Eye (tissue), 1 donor: ENCODE results near the gene CPLANE2.
"Not testable (repeated sequence)": the region's sequence is repeated elsewhere in the genome, so short reads cannot be mapped to it uniquely, and the experiment has no call there.

ENCODE experiments used
- DNase-seq: peaks from one replicate; pipeline ENCODE4 v3.0.0-alpha.2; 2015

The CPLANE2 gene, protein sequence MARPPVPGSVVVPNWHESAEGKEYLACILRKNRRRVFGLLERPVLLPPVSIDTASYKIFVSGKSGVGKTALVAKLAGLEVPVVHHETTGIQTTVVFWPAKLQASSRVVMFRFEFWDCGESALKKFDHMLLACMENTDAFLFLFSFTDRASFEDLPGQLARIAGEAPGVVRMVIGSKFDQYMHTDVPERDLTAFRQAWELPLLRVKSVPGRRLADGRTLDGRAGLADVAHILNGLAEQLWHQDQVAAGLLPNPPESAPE

DNA sequence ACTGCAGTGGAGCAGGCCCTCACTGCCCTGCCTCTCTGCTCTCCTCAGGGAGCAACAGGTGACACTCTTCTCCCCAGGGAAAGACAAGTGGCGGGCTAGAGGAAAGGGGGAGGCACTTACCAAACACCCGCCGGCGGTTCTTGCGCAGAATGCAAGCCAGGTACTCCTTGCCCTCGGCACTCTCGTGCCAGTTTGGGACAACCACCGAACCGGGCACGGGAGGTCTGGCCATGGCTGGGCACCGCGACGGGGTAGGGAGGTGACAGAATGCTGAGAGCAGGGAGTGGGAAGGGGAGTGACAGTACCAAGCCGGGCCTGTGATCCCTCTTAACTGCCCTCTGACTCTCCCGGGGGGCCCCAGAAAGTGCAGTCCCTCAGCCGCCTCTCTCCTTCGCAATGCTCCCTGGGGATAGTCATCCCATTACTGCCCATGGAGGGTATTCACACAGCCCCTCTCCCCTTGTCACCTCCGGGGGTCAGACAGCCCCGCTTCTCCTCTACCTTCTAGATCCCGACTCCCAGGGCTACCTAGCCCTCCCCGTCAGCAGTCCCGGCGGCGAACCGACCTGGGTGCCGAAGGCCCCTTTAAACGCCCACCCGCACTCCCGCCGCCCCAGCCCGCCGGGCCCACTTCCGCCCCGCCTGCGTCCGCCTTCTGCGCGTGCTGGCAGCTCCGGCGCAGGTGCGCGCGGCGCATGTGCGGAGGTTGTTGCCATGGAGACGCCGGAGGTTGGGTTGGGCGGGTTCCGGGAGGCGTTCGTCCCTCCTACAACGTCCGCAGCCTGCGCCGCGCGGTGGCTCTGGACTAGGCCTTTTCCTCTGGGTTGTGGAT lies at the start of gene CPLANE2:
TSS of gene CPLANE2 (minus strand) at position 673 of the 832 bp plus-strand sequence. CDS start at position 232, 441 bp downstream.
- peak; percentile 97 for DNase-seq

DNA sequence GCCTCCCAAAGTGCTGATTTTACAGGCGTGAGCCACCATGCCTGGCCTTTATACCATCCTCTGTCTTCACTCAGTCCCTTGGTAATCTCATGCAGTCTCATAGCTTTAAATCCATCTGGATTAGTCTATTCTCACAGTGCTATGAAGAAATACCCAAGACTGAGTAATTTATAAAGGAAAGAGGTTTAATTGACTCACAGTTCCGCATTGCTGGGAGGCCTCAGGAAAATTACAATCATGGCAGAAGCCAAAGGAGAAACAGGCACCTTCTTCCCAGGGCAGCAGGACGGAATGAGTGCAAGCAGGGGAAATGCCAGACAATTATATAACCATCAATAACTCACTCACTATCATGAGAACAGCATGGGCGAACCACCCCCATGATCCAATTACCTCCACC lies 49.1 kb upstream of the CPLANE2 start:
- no peak for DNase-seq

DNA sequence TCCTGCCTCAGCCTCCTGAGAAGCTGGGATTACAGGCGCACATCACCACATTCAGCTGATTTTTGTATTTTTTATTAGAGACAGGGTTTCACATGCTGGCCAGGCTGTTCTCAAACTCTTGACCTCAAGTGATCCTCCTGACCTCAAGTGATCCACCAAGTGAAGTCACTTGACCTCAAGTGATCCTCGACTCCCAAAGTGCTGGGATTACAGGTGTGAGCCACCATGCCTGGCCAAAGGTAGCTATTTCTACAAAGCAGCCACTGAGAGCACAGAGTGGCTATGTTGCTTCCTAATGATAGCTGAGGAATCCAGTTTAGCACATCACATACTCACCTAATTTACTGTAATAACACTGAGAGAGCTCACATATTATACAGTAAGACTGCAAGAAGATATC lies 44.8 kb upstream of the CPLANE2 start:
- DNase-seq: no peak

DNA sequence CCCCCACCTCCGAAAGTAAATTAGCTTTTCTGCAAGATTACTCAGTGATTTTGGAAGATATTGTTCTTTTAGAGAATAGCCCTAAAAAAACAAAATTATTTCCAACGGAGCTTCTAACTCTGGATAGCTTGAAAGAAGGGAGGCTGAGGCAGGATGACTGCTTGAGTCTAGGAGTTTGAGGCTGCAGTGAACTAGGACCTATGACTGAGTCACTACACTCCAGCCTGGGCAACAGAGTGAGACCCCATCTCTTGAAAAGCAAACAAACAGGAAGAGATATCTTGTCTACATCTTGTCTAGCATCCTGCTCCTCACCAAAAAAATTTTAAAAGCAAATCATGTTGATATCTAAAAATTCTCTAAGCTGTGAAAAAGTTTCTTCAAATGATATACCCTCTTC lies 42.2 kb upstream of the CPLANE2 start:
- DNase-seq: no peak

DNA sequence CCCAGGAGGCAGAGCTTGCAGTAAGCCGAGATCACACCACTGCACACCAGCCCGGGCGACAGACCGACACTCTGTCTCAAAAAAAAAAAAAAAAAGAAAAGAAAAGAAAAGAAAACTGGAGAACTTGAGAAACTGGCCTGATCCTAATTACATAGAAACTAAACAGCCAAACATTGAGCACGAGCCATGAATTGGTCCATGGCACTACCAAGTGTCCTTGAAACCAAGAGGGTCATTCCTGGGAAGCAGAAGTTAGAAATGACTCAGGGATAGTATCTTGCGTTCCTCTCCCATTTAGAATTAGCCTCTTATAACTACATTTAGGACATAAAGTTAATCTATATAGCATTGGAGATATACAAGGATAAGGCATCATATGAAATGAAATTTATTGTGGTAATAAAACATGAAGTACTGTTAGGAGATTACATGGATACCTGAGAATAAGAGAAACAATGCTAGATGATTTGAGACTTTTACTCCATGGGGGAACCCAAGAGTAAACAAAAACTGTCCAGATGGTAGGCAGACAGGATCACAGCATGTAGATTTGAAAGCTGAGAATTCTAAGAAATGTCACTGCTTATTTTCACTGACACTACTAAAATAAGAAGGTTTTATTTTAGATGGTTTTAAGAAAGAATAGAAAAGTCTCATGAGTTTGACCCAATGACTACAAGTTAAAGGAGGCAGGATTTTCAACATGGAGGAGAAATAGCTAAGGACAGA lies 39.5 kb upstream of the CPLANE2 start:
- no peak for DNase-seq

DNA sequence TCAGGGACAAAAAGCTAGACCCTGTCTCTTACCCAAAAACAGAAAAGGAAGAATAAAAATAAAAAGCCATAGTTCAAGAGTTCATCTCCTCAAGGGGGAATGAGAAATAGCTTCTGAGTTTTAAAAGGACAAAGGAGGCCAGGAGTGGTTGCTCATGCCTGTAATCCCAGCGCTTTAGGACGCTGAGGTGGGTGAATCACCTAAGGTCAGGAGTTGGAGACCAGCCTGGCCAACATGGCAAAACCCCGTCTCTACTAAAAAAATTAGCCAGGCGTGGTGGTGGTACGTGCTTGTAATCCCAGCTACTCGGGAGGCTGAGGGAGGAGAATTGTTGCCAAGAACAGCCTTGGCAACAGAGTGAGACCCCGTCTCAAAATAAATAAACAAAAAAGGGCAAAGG lies 38.6 kb upstream of the CPLANE2 start:
- no peak for DNase-seq

DNA sequence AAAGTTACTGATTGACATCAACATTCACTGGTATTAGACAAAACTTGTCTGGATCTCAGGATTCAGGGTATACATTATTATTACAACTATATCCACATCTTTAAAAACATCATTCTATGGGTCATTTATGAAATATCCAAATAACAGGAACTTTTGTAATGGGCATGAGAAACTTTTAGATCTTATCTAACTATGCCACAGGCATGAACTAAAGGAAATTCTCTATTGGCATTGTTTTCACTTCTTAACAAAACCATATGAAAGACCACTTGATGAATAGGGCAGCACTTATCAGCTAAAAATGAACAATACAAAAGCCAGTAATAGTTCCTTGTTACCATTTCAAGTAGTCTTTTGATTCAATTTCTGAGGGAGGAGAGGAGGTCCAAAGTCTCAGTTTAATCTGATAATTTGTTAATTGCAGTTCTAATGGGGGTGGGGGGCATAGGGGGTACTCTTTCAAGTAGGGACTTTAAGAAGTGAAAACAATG lies 30.8 kb upstream of the CPLANE2 start:
- DNase-seq: no peak

DNA sequence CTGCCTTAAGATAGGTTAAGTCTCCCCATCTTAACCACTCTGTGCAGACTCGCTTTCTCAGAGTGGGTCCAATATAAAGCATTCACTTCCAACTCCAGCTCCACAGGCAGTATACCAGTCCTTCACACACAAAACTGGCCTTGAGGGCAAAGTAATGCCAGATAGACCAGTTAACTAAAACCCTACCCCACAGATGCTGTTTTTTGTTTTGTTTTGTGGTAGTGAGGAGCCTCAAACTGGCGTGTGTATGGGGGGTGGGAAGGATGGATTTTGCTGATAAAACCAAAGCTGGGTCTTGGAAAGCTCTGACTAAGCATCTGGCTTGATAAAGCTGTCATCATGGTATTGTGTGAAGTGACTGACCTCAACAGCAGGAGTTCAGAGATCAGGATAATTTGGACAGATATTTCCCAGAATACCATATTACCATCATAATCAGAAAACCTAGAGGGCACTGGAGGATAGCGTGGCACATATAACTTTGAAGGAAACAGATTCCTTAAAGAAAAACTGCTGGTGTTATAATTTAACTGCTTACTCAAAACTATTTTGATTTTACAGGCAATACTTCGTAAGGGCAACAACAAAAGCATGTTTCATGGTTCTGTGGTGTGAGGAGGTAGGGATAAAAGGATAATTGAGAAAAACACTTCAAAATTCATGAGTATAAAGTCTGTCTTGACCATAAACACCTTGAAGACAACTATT lies 29.6 kb upstream of the CPLANE2 start:
- DNase-seq: no peak

DNA sequence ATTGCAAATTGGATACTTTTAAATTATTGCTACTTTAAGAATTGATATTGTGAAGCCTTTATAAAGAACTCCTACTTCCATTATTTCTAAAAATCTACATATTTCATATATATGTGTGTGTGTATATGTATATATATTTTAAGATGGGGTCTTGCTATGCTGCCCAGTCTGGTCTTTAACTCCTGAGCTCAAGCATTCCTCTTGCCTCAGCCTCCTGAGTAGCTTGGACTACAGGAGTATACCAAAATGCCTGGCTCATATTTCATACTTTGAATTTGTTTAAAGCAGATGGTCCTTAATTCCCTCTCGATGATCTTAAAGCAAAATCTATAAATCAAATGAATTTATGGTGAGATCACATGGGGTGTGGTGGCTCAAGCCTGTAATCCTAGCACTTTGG lies 25.1 kb upstream of the CPLANE2 start:
- no peak for DNase-seq

DNA sequence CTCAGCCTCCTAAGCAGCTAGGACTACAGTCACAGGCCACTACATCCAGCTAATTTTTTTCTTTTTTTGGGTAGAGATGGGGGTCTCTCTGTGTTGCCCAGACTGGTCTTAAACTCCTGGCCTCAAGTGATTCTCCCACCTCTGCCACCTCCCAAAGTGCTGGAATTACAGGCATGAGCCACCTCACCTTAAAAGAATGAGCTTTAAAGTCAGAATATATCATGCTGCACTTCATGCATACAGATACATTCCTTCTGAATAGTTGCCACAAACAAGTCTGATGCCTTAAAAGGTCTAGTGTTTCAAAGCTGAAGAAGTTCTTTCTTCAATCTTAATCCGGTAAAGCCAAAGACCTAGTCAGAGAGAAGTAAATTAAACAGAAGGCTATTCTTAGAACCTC lies 23.8 kb upstream of the CPLANE2 start:
- DNase-seq: no peak

DNA sequence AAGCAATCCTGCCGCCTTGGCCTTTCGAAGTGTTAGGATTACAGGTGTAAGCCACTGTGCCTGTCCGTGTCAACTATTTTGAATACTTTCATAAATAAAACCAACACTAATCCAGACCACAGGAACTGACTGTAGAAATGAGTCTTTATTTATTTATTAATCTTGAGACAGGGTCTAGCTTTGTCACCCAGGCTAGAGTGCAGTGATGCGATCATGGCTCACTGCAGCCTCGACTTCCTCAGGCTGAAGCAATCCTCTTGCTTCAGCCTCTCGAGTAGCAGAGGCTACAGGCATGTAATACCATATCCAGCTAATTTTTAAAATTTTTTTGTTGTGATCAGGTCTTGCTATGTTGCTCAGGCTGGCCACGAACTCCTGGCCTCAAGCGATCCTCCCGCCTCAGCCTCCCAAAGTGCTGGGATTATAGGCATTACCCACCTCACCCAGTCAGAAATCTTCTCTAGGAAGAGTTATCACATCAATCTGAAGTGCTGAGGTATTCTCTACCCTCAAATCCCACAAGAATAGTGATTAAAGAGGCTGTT lies 21.7 kb upstream of the CPLANE2 start:
- DNase-seq: no peak

DNA sequence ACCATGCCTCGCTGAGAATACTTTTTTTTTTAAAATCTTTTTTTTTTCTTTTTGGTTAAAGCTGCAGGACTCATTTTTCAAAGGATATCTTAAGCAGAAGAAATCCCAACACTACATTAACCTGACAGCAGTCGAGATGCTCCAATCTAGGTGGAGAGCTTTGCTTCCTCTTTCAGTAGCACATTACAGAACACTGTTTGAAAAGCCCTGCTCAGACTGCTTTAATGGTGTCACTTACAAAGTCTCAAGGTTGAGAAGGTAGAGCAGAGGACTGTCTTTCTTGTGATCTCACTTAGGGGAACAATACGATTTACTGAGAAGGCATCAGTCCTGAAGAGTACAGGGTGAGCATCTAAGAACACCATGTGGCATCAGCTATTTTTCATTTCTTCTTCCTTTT lies 21.0 kb upstream of the CPLANE2 start:
- DNase-seq: no peak

DNA sequence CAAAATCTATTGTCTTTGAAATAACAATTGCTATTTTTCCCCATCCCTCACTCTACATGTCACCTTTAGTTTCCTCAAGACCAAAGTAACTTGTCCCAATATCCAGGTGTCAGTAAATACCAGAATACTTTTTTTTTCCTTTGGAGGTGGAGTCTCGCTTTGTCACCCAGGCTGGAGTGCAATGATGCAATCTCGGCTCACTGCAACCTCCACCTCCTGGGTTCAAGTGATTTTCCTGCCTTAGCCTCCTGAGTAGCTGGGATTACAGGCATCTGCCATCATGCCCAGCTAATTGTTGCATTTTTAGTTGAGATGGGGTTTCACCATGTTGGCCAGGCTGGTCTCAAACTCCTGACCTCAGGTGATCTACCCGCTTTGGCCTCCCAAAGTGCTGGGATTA lies 20.6 kb upstream of the CPLANE2 start:
- not testable (repeated sequence) for DNase-seq

DNA sequence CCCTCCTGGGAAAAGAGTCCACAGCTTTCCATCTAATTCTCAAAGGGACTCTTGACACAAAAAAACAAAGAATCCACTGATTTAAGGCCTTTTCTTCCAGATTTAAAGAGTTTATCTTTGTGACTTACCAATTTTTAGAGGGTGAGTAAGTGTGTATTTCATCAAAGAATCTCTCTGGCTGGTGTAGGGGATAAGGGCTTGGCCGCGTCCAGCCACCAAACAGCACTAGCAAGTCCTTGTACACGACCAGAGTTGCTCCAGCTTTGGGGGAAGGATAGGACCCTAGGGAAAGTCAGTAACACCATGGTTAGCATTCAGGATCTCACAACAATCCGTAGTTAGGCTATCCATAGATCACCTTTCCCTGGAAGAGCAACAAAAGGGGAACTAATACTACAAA lies 19.5 kb upstream of the CPLANE2 start:
- DNase-seq: no peak

DNA sequence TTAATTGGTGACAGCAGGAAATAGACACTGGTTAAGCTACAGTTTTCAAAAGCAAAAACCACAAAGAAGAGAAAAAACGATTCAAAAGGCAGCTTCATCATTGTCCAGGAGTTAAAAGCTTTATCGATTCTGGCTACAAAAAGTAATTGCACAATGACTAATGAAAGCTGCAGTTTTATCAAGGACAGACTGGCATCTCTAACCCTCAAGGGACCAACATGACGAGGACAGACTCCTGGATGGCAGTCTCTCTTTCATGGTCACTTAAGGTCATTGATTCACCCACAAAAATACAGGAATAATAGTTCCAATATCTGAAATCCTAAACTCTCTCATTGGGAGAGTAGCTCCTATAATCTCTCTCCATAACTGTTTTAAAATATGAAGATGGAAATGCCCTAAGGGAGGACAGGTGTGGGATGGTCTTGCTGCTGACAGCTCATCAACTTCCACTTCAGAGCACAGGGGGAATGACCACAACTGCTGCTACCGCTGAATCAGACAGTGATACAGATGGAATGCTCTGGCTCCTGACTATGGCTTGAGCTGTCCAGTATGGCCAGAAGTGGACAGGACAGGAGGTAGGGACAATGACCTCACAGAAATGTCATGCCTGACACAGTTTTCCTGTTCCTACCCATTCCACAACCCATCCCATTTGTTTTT lies 17.4 kb upstream of the CPLANE2 start:
- DNase-seq: peak; percentile 68

DNA sequence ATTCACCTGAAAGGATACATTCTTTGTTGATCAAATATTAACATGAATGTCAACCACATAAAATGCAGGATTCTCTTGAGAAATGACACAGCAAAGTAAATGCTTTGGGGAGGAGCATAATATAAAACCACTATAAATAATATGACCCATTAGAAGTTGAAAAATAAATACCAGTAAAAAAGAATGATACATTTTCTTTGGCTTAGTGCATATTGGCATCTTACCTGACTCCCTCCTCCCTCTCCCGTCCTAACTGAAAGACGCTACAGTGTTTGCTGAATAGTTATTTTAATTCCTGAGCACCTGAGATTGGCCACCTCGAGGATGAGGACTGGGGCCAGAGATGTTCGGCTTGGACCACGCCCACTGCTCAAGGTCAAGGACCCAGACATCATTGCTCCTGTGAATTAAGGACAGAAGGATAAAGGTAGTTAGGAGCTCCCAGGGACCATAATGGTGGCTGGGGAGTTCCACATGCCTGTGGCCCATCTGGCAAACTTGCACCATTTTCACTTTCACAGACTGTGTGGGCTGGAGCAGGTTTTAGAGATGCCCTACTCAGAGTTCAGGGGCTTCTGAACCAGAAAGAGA lies 16.4 kb upstream of the CPLANE2 start:
- no peak for DNase-seq

DNA sequence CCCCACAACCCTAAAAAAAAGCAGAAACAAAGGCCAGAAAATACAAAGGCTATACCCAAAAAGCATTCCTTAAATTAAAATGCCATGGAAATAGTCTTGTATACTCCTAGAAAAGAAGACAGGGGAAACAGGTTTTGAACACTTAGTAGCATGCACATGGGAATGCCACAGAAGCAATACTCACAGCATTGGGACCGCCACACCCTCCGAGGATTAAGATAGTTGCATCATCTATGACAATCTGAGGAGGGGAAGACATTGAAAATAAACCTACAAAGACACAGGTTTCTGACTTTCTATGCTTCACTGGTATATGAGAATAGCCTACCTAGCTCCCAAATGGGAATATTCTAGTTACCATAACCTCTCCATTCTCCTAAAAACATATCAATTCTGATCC lies 15.9 kb upstream of the CPLANE2 start:
- DNase-seq: no peak

DNA sequence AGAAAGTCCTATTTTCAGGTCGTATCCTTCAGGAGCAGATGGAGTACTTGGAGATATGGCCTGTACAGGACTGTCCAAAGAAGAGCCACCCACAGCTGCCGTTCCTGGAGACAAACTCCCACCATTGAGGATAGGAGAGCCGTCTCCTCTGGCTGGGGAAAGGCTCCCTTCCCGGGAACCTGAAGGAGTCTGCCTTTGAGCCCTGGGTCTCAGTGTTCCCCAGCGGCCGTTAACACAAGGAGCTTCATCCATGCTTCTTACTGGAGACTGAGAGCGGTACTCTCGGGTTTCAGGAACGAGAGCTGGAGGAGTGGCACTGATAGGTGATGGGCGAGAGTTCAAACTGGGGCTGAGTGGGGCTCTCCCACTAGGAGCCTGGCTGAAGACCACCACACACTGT lies 14.4 kb upstream of the CPLANE2 start:
- no peak for DNase-seq

DNA sequence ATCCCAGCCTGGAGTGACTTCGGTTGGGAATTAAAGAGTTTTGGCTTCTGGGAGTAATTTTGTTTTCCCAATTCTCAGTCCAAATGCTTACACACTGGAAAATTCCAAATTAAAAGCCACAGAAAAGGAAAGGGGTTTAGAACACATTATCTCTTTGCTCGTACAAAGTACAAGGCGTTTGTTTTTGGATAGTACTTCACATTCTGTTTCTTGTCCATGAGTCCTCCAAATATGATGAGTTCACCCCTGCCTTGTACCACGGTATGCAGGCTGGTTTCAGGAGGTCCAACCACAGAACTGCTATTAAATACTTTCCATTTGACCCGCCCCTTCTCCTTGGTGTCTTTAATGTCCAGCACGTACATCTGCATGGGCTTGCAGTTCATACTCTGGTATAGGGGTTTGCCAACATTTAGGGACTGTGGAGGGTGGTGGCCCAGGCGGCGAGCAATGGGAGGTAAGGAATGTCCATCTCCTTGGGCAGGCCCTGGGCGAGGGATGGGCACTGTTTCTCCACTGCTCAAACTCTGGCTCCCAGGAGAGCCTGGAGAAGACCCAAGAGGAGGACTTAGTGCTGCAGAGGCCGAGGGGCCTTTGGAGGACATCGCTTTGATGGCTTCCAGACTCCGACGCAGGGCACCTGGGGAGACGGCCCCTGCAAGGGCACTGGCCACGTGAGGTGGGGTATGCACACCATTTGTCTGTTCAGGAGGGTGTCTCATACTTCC lies 13.7 kb upstream of the CPLANE2 start:
- no peak for DNase-seq

DNA sequence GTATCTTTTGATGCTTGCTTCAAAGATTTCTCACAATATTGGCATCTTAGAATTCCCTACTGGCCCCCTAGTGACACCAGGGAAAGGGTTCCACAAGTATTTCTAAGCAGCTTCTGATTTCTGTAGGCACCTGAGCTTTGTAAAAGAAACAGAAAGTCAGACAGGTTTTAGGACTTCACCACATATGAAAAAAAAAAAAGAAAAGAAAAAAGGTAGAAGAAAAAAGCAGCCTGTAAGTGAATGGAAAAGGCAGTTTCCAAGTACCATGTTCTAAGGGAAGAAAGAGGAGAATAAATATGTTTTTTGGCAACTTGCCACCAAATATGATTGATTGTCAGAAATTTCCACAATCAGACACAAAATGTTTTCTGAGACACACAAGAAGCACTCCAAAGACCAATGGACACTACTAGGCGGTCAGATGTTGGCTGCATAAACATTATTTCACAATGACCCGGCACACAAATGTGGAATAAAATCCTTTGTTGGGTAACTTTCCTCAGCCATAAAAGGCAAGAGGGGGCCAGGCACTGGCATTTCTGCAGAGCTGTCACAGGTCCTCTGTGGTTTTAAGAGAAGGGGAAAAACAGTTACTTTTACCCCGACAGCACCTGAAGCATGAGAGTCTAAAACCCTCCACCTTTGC lies 12.7 kb upstream of the CPLANE2 start:
- DNase-seq: no peak
